ENCODE measurements around the gene CPB2.

CPB2 gene

DNA sequence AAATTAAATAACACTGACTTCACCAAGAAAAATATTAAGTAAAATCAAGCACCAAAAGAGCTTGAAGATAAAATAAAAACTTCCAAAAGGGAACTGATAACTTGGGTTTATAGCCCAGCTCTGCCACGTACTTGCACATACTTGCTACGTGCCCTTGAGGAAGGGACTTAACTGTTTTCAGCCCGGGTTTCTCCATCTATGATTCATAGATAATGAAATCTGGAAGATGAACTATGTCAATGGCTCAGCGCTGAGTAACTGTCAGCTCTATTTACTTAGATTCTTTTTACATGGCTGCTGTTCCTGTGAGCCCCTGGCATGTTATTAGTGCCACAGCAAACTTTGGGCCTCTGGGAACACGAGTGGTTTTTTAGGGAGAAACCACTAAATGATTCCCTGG is 42.6 kb downstream of the CPB2 start:
- peak; percentile 11 for DNase-seq (ENCODE audit: low read depth, low spot score)
- TF ChIP-seq, protein P1, sequence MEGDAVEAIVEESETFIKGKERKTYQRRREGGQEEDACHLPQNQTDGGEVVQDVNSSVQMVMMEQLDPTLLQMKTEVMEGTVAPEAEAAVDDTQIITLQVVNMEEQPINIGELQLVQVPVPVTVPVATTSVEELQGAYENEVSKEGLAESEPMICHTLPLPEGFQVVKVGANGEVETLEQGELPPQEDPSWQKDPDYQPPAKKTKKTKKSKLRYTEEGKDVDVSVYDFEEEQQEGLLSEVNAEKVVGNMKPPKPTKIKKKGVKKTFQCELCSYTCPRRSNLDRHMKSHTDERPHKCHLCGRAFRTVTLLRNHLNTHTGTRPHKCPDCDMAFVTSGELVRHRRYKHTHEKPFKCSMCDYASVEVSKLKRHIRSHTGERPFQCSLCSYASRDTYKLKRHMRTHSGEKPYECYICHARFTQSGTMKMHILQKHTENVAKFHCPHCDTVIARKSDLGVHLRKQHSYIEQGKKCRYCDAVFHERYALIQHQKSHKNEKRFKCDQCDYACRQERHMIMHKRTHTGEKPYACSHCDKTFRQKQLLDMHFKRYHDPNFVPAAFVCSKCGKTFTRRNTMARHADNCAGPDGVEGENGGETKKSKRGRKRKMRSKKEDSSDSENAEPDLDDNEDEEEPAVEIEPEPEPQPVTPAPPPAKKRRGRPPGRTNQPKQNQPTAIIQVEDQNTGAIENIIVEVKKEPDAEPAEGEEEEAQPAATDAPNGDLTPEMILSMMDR (IDR thresholded peaks at IDR 0.05; ENCODE audit: low read depth, low read length) = no peak
- H3K4me3 ChIP-seq (ENCODE audit: low read depth, low read length) = no peak overlapping the region
- in situ Hi-C loops (cut with HindIII; ENCODE audit: low sequenced_read_pairs) = no loop called here

GRCh38 chr13:46059405-46059804 is 45.4 kb downstream of the CPB2 start:
- in situ Hi-C loops (cut with HindIII; ENCODE audit: low sequenced_read_pairs) = no loop called here
- TF ChIP-seq, protein P1 (IDR thresholded peaks at IDR 0.05; ENCODE audit: low read depth, low read length) = no peak
- no peak overlapping the region for H3K4me3 ChIP-seq (ENCODE audit: low read depth, low read length)
- DNase-seq (ENCODE audit: low read depth, low spot score) = no peak

- TF ChIP-seq, protein P1 (IDR thresholded peaks at IDR 0.05; ENCODE audit: low read depth, low read length) = no peak
- no peak for DNase-seq (ENCODE audit: low read depth, low spot score)
- H3K4me3 ChIP-seq (ENCODE audit: low read depth, low read length) = no peak overlapping the region
- in situ Hi-C loops (cut with HindIII; ENCODE audit: low sequenced_read_pairs) = no loop called here
These were observed 46.6 kb downstream of the CPB2 start for GRCh38 chr13:46058268-46058667.

- DNase-seq (ENCODE audit: low read depth, low spot score) = no peak
- in situ Hi-C loops (cut with HindIII; ENCODE audit: low sequenced_read_pairs) = no loop called here
- TF ChIP-seq, protein P1 (IDR thresholded peaks at IDR 0.05; ENCODE audit: low read depth, low read length) = no peak
- no peak overlapping the region for H3K4me3 ChIP-seq (ENCODE audit: low read depth, low read length)
These were observed 47.4 kb downstream of the CPB2 start for GRCh38 chr13:46057256-46058015.

DNA sequence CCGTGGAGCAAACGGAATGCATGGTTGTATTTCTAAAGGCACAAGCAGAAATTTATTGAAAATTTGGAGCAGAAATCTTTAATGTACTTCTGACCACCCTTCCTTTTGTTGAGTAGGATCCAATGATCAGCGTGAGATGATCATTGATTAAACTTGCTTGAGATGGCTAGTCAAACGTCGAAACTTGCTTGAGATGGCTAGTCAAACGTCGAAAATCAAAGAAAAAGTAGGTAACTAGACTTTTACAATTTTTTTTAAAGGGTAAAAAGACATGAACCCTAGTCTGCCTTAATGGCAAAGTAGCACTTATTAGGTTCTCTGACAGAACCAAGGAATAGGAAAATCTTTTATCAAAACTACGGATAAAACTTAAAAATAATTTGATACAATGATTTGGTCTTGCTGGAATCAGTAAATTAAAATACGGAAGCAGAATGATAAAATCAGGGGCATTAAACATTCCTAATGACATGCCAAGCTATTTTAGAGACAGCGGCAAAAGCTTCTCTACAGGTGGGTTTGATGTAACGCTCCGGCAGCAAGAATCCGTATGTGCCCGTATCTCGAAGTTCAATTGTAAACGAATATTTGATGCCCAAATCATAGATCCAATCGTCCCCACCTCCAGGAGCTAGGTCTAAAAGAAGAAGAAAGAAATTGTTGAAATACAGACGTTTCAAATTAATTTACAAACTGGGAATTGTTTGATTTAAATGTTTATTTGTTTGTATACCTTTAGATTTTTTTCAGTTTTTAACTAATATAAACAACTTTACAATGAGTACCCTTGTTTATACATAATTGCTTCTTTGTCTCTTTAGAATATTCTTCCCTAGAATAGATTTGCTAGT is 51.4 kb downstream of the CPB2 start:
- DNase-seq (ENCODE audit: low read depth, low spot score) = peak; percentile 2
- TF ChIP-seq, protein P1 (IDR thresholded peaks at IDR 0.05; ENCODE audit: low read depth, low read length) = no peak
- in situ Hi-C loops (cut with HindIII; ENCODE audit: low sequenced_read_pairs) = no loop called here
- H3K4me3 ChIP-seq (ENCODE audit: low read depth, low read length) = peak overlapping the region; percentile 91

GRCh38 chr13:46052319-46053161 is 52.3 kb downstream of the CPB2 start, which contains the start of gene ZC3H13:
Gene ZC3H13 (minus strand): TSS chr13:46052746. CDS start chr13:46045507, 7,239 bp downstream.
- TF ChIP-seq, protein P1 (IDR thresholded peaks at IDR 0.05; ENCODE audit: low read depth, low read length) = peak; percentile 33
- in situ Hi-C loops (cut with HindIII; ENCODE audit: low sequenced_read_pairs) = no loop called here
- peak; percentile 95 for DNase-seq (ENCODE audit: low read depth, low spot score)

More at GRCh38 chr13:46052319-46053161, 52.3 kb downstream of the CPB2 start, which contains the start of gene ZC3H13:
- peak within 1 kb of the TSS; percentile 91 for H3K4me3 ChIP-seq (ENCODE audit: low read depth, low read length)
